Astrocyte of the cerebellum (primary cell): ENCODE data around the gene KLHL36.
A peak's percentile ranks its signal among the peaks of the same experiment; 100 is the strongest.
"Not testable (repeated sequence)": the region's sequence is repeated elsewhere in the genome, so short reads cannot be mapped to it uniquely, and the experiment has no call there.

ENCODE experiments used
- DNase-seq: peaks from one replicate; pipeline ENCODE4 v3.0.0-alpha.2; 2011; ENCODE audit warnings: low read depth
- H3K4me3 ChIP-seq: 2 replicates; pipeline ENCODE4 v1.5.1; 2011; ENCODE audit warnings: mild to moderate bottlenecking, low read depth, low read length, moderate library complexity
- CTCF ChIP-seq: IDR thresholded peaks from 2 replicates; pipeline ENCODE4 v1.5.1; 2012; ENCODE audit warnings: low read length, low read depth, moderate library complexity, mild to moderate bottlenecking; ENCODE audit errors: missing control alignments
- in situ Hi-C: cut with HindIII; loops from 2 replicates; pipeline ENCODE4 v1.10.0; 2017; ENCODE audit warnings: low sequenced_read_pairs

The KLHL36 gene

DNA sequence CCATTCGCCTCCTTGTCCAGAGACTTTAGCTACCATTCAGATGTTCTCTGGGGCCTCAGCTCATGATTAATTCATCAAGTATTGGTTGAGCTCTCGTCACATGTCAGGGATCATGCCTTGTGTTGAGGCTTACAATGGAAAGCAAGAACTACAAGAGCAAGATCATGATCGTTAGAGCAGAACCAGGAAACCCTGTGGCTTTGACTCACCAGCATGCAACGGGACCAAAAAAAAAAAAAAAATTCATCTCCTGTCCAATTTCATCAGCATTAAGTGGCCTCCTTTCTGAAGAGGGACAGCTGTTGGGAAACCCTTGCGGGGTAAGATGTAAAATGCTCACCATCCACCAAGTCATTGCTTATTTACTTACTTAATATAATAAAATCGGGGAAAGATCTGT is 39.4 kb downstream of the KLHL36 start:
- peak; percentile 56 for DNase-seq
- no peak for TF ChIP-seq CTCF
- in situ Hi-C loops = no loop called here

GRCh38 chr16:84688163-84688562 is 39.9 kb downstream of the KLHL36 start:
- H3K4me3 ChIP-seq, in situ Hi-C loops, DNase-seq: not testable (repeated sequence)

More for the DNA sequence above, 39.4 kb downstream of the KLHL36 start:
- H3K4me3 ChIP-seq = no peak overlapping the region

GRCh38 chr16:84689111-84689510 is 40.8 kb downstream of the KLHL36 start:
- no peak overlapping the region for H3K4me3 ChIP-seq
- in situ Hi-C loops = no loop called here
- TF ChIP-seq CTCF = no peak
- DNase-seq = peak; percentile 52

DNA sequence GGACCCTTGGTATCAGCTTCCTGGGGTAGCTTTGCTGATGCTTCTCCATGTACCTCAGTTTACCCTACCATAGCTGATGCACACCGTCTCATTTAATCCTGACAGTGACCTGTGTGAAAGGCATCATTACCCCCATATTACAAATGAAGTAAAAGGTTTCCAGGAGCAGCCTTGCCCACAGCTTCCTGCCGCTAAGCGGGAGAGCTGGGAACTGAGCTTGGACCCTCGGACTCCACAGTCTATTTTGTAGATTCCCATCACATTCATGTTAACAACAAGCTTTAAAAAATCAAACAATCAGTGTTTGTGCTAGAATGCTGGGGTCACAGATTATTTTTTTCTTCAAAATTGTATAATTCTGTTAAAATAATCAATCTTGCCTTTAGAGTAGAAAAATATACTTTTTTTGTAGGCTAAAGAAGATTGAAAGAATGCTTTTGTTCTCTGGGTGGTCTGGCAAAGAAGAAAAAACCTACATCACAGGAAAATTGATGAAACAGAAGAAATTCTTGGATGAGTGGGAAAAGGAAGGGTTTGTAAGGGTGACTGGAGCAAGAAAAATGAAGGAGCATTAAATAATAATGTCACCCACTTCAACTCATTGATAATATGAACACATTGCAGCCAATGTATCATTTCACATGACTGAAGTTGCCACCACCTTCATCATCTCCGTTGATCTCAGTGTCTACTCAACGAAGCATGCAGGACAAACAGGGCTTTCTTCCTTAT is 41.9 kb downstream of the KLHL36 start:
- H3K4me3 ChIP-seq = no peak overlapping the region
- in situ Hi-C loops = loop anchor here (5.0 kb wide), 2 partner anchors 42 to 78 kb away; no protein-coding TSS in a partner anchor
- TF ChIP-seq CTCF = no peak
- no peak for DNase-seq

GRCh38 chr16:84692451-84693214 is 44.3 kb downstream of the KLHL36 start:
- in situ Hi-C loops = loop anchor here (5.0 kb wide), 2 partner anchors 40 to 80 kb away; no protein-coding TSS in a partner anchor
- no peak for DNase-seq
- no peak for TF ChIP-seq CTCF
- H3K4me3 ChIP-seq = no peak overlapping the region

DNA sequence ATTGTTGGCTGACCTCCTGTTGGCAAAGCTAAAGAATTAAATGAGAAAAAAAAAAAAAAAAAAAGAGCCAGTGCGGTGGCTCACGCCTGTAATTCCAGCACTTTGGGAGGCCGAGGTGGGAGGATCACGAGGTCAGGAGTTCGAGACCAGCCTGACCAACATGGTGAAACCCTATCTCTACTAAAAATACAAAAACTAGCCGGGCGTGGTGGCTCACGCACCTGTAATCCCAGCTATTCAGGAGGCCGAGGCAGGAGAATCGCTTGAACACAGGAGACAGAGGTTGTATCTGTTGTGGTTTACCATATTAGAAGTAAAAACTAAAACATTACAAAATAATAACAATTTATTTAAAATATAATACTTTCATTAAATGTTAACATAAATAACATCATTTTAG is 45.6 kb downstream of the KLHL36 start:
- DNase-seq, H3K4me3 ChIP-seq: not testable (repeated sequence)
- in situ Hi-C loops = loop anchor here (5.0 kb wide), 2 partner anchors 38 to 82 kb away; no protein-coding TSS in a partner anchor

- no peak for DNase-seq
- TF ChIP-seq CTCF = no peak
- H3K4me3 ChIP-seq = no peak overlapping the region
- in situ Hi-C loops = loop anchor here (5.0 kb wide), 2 partner anchors 37 to 83 kb away; no protein-coding TSS in a partner anchor
These were observed 46.7 kb downstream of the KLHL36 start for GRCh38 chr16:84694980-84695379.
